HG03354 (cell line): ENCODE measurements around the gene LDHB.
"Not testable (repeated sequence)": the region's sequence is repeated elsewhere in the genome, so short reads cannot be mapped to it uniquely, and the experiment has no call there.

ENCODE experiments used
- ATAC-seq: cut with Tn5 transposase; IDR thresholded peaks from one replicate; pipeline ENCODE4 v1.9.1; 2021; ENCODE audit warnings: mild to moderate bottlenecking; ENCODE audit not compliant: unreplicated experiment, poor library complexity, severe bottlenecking

LDHB gene

GRCh38 chr12:21657326-21658077 lies at the start of gene LDHB:
LDHB (minus strand) TSS chr12:21657842; CDS start chr12:21654671, 3,171 bp downstream.
- ATAC-seq = peak; percentile 94

GRCh38 chr12:21704847-21705246 lies 47.2 kb upstream of the LDHB start:
- ATAC-seq = no peak

GRCh38 chr12:21699851-21700250 lies 42.2 kb upstream of the LDHB start:
- ATAC-seq = no peak

GRCh38 chr12:21697904-21698630 lies 40.4 kb upstream of the LDHB start:
- no peak for ATAC-seq

- no peak for ATAC-seq
Observed at GRCh38 chr12:21696625-21697024, 39.0 kb upstream of the LDHB start.

GRCh38 chr12:21695986-21696385 lies 38.3 kb upstream of the LDHB start:
- ATAC-seq = no peak

- ATAC-seq = no peak
Observed at GRCh38 chr12:21694660-21695059, 37.0 kb upstream of the LDHB start.

GRCh38 chr12:21691515-21691914 lies 33.9 kb upstream of the LDHB start:
- ATAC-seq = no peak

- no peak for ATAC-seq
Observed at GRCh38 chr12:21690704-21691368, 33.2 kb upstream of the LDHB start.

- ATAC-seq = no peak
Observed at GRCh38 chr12:21683115-21683514, 25.5 kb upstream of the LDHB start.

GRCh38 chr12:21678959-21679358 lies 21.3 kb upstream of the LDHB start:
- no peak for ATAC-seq

- no peak for ATAC-seq
Observed at GRCh38 chr12:21677622-21678277, 20.1 kb upstream of the LDHB start.

- no peak for ATAC-seq
Observed at GRCh38 chr12:21677204-21677603, 19.6 kb upstream of the LDHB start.

GRCh38 chr12:21676776-21677175 lies 19.1 kb upstream of the LDHB start:
- no peak for ATAC-seq

GRCh38 chr12:21675641-21676040 lies 18.0 kb upstream of the LDHB start:
- ATAC-seq = no peak

GRCh38 chr12:21675096-21675495 lies 17.5 kb upstream of the LDHB start:
- ATAC-seq = no peak

- not testable (repeated sequence) for ATAC-seq
Observed at GRCh38 chr12:21673830-21674552, 16.3 kb upstream of the LDHB start.

- ATAC-seq = no peak
Observed at GRCh38 chr12:21672146-21672545, 14.5 kb upstream of the LDHB start.

- no peak for ATAC-seq
Observed at GRCh38 chr12:21666722-21667121, 9.1 kb upstream of the LDHB start.

- no peak for ATAC-seq
Observed at GRCh38 chr12:21665816-21666215, 8.2 kb upstream of the LDHB start.
